Measurements from ENCODE around the gene EIF3J. TPM values are rescaled to one million over a fixed set of nuclear protein-coding genes. Genes with fewer than 3 reads are reported as not detected.

EIF3J gene
- total and polyA plus RNA-seq, 3 donors from 2014 or later, result 33.4 to 65.6 (median 60.3) TPM

GRCh38 chr15:44595656-44596510, 58.9 kb downstream of the EIF3J start:
- 93 to 94% methylated on average over 3 of the region's 3 CpGs for WGBS, 2 donors
- H3K36me3 ChIP-seq (ENCODE audit: low read depth, missing control alignments), result no peaks in the 10 kb centered on the region
- H3K9me3 ChIP-seq, result no peaks in the 10 kb centered on the region
- no peak overlapping the region for H3K4me3 ChIP-seq
- DNase-seq, result no peak
- H3K4me1 ChIP-seq, result no peaks in the 10 kb centered on the region
- no peaks in the 10 kb centered on the region for H3K27me3 ChIP-seq
- no peak overlapping the region for H3K27ac ChIP-seq
- intact Hi-C loops (cut with DNase I; ENCODE audit: low total_unique reads), result no loop called here
- no peak for TF ChIP-seq POLR2A (IDR thresholded peaks at IDR 0.05)

DNA sequence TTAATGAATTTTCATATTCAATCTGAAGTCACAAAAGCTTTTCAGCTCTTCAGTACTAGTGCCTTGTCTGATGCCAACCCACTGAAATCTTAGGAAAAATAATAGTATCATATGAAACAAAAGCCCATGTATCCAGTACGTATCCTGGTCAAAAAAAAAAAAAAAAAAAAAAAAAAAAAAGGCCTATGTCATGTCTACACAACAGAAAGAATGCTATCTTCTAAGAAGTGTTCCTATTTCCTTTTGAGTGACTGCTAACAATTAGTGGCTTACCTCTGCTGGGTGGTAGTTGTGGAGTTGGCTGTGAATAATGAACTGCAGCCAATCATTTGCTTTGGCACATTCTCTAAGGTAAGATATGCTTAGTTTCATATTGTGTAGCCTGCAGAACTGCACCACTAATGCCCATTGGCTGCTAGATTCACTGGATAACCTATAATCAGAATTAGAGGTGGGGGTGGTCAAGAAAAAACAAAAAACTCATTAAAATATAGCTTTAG, 59.6 kb downstream of the EIF3J start:
- no peak overlapping the region for H3K4me3 ChIP-seq
- H3K27ac ChIP-seq, result no peak overlapping the region
- H3K4me1 ChIP-seq, result no peaks in the 10 kb centered on the region
- H3K9me3 ChIP-seq, result no peaks in the 10 kb centered on the region
- TF ChIP-seq CTCF (IDR thresholded peaks at IDR 0.05) (no peak), POLR2A (IDR thresholded peaks at IDR 0.05) (no peak)
- no peaks in the 10 kb centered on the region for H3K27me3 ChIP-seq
- no peak for DNase-seq
- no peaks in the 10 kb centered on the region for H3K36me3 ChIP-seq (ENCODE audit: low read depth, missing control alignments)
- intact Hi-C loops (cut with DNase I; ENCODE audit: low total_unique reads), result no loop called here
- WGBS, 2 donors, result 69 to 84% methylated on average over 1 of the region's 1 CpG

DNA sequence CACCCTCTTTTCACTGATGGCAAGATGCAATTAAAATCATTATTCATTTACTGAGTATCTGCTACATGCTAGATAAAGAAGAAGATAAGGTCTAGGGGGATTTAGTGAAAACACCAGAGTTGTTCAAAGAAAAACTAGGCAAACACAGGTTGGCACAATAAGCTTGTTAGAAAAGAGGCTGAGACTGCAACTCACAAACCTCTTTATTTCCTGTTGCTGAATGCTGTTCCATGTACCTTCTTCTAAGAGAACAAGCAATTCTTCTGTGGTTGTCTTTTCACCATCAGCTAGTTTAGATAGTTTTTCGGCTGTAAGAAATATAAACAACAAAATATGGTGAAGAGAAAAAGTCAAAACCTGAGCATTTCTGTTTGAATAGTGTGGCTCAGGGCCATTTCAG, 61.1 kb downstream of the EIF3J start:
- TF ChIP-seq CTCF (IDR thresholded peaks at IDR 0.05) (no peak), POLR2A (IDR thresholded peaks at IDR 0.05) (no peak)
- intact Hi-C loops (cut with DNase I; ENCODE audit: low total_unique reads), result no loop called here
- Histone ChIP-seq H3K36me3 (ENCODE audit: low read depth, missing control alignments) (no peaks in the 10 kb centered on the region), H3K4me1 (no peaks in the 10 kb centered on the region), H3K4me3 (no peak overlapping the region), H3K27me3 (no peaks in the 10 kb centered on the region), H3K27ac (no peak overlapping the region), H3K9me3 (no peaks in the 10 kb centered on the region)
- no peak for DNase-seq
- 79 to 81% methylated on average over 1 of the region's 1 CpG for WGBS, 2 donors

DNA sequence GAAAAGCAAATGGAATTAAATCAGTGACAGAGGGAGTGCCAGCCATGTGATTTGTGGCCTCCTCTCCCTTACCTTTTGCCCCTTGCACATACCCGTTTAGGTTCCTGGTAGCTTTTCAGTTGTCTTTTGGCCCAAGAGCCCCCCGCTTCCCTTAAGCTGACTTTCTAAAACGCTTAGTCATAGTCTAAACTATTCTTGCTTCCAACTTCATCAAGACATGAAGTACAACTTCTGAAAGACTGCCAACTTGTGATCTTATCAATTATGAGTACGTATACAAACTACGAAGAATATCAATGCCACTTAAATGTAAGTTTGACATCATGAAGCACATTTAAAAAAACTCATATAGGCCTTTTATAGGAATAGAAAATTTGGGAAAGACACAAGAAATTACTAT, 61.9 kb downstream of the EIF3J start:
- 72% methylated on average over 5 of the region's 5 CpGs for WGBS, 2 donors
- no peaks in the 10 kb centered on the region for H3K4me1 ChIP-seq
- DNase-seq, result no peak
- no peak overlapping the region for H3K27ac ChIP-seq
- no peak overlapping the region for H3K4me3 ChIP-seq
- TF ChIP-seq CTCF (IDR thresholded peaks at IDR 0.05) (no peak), POLR2A (IDR thresholded peaks at IDR 0.05) (no peak)
- H3K9me3 ChIP-seq, result no peaks in the 10 kb centered on the region
- no peaks in the 10 kb centered on the region for H3K27me3 ChIP-seq
- no peaks in the 10 kb centered on the region for H3K36me3 ChIP-seq (ENCODE audit: low read depth, missing control alignments)
- intact Hi-C loops (cut with DNase I; ENCODE audit: low total_unique reads), result no loop called here

- Histone ChIP-seq H3K9me3 (no peaks in the 10 kb centered on the region), H3K27me3 (no peaks in the 10 kb centered on the region), H3K4me1 (no peaks in the 10 kb centered on the region), H3K4me3 (no peak overlapping the region), H3K27ac (no peak overlapping the region), H3K36me3 (ENCODE audit: low read depth, missing control alignments) (no peaks in the 10 kb centered on the region)
- no peak for DNase-seq
- TF ChIP-seq POLR2A (IDR thresholded peaks at IDR 0.05), result no peak
- WGBS, 2 donors, result 94 to 98% methylated on average over 2 of the region's 2 CpGs
- intact Hi-C loops (cut with DNase I; ENCODE audit: low total_unique reads), result no loop called here
Observed at GRCh38 chr15:44603126-44603525, 66.2 kb downstream of the EIF3J start.

Measured in testis (tissue), 3 donors.